DLD1 (cell line): Measurements from ENCODE around the gene NKX6-1.

ENCODE experiments used
- in situ Hi-C: cut with HindIII; loops from 2 replicates; pipeline ENCODE4 v1.10.0; 2017; ENCODE audit warnings: low sequenced_read_pairs

Gene NKX6-1

GRCh38 chr4:84498935-84499623 lies at the start of gene NKX6-1:
TSS of gene NKX6-1 (minus strand) at chr4:84499292. CDS start at chr4:84498228, 1,064 bp downstream.
- in situ Hi-C loops, result no loop called here

DNA sequence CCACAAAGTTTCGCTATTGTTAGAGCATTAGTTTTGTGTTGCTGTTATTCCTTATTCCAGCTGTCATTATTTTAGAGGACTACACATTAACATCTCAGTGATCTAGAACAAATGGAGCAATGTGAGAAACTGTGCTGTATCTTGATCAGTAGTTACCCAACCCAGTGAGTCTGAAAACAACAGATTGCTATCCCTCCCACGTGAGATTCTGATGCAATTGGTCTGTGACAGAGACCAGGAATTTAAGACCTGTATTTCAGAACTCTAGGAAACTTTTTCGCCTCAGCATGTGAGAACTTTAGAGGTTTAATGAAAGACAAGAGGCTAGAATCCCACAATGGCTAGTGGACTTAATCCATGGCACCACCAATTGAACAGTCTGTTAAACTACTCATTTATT lies 48.1 kb upstream of the NKX6-1 start:
- in situ Hi-C loops, result no loop called here

GRCh38 chr4:84545093-84545492 lies 46.0 kb upstream of the NKX6-1 start:
- in situ Hi-C loops, result no loop called here

GRCh38 chr4:84535901-84536300 lies 36.8 kb upstream of the NKX6-1 start:
- in situ Hi-C loops, result no loop called here

GRCh38 chr4:84531689-84532088 lies 32.6 kb upstream of the NKX6-1 start:
- in situ Hi-C loops, result no loop called here

DNA sequence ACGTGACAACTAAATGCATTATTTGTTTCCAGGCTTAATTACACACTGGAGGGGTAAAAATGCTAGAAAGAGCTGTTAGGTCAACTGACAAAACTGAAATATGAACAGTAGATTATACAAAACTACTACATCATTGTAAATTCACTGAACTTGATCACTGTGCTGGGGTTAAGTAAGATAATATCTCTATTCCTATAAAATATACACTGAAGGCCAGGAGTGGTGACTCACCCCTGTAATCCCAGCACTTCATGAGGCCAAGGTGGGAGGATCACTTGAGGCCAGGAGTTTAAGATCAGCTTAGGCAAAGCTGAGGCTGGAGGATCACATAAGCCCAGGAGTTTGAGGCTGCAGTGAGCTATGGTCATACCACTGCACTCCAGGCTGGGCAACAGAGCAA lies 31.8 kb upstream of the NKX6-1 start:
- in situ Hi-C loops, result no loop called here

DNA sequence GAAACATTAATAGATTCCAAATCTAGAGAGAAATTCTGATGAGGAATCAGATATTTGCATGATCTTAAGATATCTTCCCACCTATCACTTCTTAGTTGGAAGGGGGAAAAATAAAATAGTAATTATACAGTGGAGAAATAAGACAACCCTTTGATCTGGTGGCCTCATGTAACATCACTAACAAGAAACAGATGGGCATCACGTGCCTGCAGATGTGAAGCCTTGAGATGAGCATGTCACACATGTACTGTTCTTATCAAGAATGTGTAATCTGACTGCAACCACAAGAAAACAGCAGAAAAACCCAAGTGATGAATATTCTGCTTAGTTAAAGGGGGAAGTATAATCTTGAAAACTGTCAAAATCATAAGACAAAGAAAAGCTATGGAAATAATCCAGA lies 31.4 kb upstream of the NKX6-1 start:
- in situ Hi-C loops, result no loop called here

DNA sequence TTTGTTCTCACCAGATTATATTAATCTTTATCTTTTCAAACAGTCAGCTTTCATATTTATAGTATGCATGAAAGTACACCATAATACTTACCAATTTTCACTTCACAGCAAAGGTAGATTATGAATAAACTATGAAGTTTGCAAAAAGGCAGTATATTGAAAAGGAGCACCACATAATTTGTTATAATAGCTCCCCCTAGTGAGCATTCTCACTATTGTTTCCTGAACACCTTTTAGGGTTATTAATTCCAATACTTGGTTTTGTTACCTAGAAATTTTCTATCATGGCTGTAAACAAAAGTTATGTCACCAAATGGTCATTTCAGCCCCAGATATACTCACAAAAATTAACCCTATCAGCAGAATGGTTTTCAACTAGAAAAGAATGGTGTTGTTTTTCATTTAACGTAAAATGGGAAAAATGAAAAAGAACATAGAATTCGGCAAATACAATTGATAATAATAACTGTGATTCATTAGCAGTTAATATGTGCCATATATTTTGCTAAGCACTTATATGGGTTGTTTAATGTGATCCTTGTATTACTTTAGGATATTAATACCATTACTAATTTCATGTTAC lies 30.2 kb upstream of the NKX6-1 start:
- in situ Hi-C loops, result no loop called here

GRCh38 chr4:84527391-84527790 lies 28.3 kb upstream of the NKX6-1 start:
- in situ Hi-C loops, result no loop called here

DNA sequence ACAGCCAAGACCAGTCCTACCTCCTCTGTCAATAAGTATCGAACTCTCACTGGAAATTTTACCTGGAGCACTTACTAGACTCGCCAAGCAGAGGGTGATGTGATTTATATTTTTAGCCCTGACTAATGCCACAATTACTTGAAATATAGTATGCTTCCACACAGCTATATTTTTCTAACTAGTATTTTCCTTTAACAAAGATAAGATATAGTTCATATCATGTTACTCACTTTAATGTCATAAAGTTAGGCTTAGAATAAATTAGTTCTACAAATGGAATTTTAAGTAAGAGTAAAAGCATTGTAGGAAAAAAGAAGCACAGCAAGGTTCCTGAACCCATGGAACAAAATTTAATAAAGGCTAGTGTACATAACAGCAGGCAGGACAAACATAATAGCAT lies 16.0 kb upstream of the NKX6-1 start:
- in situ Hi-C loops, result no loop called here

GRCh38 chr4:84512277-84512676 lies 13.2 kb upstream of the NKX6-1 start:
- in situ Hi-C loops, result no loop called here

GRCh38 chr4:84511703-84512102 lies 12.6 kb upstream of the NKX6-1 start:
- in situ Hi-C loops, result no loop called here

DNA sequence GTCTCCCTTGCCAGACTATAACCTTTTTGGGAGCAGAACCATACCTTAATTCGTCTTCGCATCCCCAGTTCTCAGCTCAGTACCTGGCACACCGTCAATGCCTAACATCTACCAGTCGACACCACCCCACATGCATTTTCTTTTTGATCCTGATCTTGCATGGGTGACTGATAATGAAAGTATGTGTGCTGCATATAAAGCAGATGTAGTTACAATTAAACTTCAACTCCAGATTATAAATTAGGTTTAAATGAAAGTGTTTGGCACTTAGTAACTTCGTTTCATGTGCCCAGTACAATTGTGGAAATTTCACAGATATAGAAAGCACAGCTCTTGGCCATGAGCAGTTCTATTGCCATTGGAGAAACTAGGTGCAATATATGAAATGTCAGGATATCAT lies 8.8 kb upstream of the NKX6-1 start:
- in situ Hi-C loops, result no loop called here

DNA sequence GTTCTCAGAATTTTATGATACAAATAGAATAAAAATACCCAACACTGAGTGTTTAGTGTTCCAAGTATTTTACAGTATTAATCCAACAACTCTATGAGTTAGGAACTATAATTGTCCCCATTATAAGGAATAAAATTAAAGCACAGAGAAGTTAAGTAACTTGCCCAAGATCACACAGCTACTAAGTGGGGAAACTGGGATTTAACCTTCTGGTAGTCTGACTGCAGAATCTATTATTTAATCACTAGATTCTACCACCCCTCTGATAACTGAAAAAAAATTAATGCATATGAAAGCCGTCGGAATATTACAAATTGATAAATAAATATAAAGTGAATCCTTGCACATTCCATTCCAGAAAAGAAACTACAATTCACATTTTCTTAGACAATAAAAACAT lies 5.7 kb upstream of the NKX6-1 start:
- in situ Hi-C loops, result no loop called here

DNA sequence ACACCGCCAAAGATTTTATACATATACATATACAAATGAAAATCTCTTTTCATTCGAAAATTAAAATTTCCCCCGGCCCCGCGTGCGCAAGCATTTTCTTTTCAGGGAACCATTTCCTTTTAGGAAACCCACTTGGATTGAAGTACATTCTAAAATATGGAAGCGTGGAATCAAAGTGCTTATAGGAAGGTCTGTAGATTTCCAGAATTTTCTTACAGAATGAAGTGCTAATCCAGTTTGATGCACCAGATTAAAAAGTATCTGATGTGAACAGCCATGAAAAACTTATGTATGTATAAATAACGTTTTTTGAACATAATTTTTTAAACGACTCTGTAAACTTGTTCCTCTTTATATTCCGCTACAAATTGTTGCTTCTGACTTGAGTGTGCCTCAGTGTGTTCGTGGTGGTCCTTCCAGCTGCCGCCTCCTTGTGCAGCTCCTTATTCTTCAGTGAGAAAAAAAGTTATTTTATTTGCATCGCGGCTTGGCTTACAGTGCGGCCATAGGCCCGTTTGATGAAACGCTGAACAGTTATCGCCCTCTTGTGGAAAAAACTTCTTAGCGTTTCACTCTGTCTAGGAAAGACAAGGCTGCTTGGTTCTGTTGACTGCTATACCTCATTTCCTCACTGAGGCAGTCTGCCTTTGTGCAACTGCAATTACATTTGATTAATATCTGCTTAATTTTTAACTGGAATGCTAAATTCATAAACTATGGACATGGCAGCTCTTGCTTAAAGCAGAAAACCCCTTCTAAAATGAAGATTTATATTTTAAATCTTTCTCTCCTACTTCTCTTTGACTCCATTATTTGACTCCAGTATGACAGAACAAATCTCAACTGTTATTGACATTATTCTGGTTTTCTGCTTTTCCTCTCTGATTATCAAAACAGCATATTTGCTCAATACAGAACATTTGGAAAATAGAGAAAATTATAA lies 4.7 kb upstream of the NKX6-1 start:
- in situ Hi-C loops, result no loop called here

GRCh38 chr4:84502955-84503373 lies 3.9 kb upstream of the NKX6-1 start:
- in situ Hi-C loops, result no loop called here

DNA sequence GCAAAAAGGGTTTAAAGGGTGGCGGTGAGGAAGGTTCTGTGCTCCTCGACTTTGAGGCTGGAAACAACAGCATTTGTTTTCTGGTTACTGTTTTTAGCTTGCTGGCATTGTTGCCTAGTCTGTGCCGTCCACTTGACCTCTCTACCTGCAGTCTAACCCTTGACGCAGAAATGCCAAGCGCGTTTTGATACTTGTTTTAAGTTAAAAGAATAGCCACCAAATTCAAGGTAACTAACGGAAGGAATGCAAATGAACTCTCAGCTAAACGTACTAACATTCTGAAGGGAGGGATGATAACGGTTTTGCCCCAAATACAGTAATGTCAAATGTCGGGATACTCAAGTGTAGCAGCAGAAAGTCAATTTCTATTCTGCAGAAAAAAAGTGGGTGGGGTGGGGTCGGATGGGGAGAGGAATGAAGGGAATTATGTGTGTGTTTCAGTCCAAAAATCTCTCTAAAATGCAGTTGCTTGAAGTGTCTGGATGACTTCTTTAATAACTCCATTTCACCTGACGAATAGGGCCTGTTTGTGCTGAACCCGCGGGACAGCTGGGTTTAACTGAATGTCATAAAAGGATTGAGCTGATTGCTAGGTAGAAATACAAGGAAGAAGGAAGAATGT lies 3.4 kb upstream of the NKX6-1 start:
- in situ Hi-C loops, result no loop called here

DNA sequence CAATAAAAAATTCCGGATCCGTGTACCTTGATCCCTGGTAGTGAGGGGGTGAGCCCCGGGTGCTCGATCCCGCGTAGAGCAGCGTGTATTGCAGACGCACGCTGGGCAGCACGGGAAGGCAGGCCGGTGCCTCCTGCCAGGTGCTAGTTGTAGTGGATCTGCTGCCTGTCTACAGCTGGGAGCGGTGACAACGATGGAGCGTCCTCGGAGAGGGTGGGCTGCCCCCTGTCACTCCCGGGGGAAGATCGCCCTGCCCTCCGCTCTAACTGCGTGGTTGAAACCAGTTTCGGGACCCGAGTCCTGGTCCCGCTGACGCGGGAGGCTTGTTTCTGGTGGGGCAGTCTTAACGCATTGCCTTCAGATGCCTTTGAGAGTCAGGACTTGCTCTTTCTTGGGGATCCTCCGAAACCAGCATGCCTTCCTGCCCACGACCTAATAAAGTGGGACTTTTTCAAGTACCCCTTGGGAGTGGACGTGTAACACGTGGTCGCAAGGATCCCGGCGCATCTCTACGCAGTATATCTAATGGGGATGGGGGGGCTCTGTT lies 2.7 kb upstream of the NKX6-1 start:
- in situ Hi-C loops, result no loop called here

DNA sequence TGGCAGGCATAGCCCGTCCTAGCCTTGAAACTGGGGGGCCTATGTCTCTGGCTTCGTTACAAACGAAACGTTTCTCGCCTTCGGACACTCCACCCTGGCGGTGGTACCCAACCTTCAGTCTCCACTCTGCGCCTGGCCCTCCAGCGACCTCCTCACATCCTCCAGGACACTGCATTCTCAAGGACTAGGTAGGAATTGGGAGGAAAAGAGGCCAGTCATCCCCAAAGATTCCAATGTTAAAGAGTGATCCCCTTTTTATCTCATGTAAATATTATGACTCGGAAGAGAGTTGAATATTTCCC lies 2.1 kb upstream of the NKX6-1 start:
- in situ Hi-C loops, result no loop called here

DNA sequence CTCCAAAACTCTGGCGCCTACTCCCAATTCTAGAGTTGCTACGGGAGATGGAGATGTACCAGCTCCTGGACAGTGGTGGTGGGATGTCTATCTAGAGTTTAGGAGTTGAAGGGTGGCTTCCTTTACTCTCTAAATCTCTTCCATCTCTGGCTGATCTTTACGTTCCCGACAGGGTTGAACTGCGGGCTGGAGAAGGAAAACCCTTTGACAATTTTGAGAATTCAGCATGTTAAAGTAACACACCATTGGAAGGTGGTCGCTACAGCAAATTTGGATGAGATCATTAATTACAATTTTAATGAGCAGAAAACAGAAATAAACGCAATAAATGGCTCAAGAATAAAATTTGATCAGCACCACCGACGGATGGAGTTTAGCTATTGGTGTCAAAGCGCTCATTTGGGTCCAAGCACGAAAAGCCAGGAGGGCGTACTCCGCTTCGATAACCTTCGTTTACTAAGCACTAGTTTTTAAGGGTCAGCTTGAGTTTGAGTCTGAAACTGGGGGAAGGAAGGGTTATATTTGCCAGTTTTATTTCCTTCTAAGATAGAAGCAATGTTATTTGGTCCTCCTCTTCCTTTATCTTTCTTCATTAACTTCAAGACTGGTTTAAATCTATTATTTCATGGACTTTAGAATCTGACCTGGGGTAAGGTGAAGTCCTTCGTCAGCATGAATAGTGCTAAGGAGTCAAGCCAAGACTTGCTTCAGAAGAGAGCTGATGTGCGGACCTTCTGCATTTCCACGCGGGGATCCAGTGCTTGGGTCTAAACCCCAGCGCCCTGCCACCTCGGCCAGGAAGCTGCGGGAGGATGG lies 1.5 kb upstream of the NKX6-1 start:
- in situ Hi-C loops, result no loop called here

DNA sequence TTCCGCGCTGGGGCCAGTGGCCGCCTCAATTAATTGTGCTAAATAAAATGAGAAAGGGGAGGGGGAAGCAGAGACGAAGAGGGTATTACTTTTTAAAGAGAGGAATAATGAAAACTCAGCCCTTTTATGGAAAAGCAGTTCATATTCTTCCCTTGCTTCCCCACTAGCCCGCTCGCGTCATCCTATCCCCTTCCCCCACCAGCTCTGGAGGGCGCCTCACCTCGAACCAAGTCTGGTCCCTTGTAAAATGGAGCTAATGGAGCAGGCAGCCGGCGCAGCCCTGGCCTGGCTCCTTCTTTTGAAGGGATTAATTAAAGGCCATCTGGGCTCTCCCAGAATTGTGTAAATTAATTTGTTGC lies 511 bp upstream of the NKX6-1 start:
- in situ Hi-C loops, result no loop called here
